Measurements from ENCODE around the gene GBX2.

Gene GBX2

GRCh38 chr2:236119003-236119402 is 49.2 kb downstream of the GBX2 start:
- no peak overlapping the region for H3K27ac ChIP-seq
- no peak for DNase-seq (ENCODE audit: low spot score)
- no peak overlapping the region for H3K4me3 ChIP-seq
- TF ChIP-seq, protein P1, sequence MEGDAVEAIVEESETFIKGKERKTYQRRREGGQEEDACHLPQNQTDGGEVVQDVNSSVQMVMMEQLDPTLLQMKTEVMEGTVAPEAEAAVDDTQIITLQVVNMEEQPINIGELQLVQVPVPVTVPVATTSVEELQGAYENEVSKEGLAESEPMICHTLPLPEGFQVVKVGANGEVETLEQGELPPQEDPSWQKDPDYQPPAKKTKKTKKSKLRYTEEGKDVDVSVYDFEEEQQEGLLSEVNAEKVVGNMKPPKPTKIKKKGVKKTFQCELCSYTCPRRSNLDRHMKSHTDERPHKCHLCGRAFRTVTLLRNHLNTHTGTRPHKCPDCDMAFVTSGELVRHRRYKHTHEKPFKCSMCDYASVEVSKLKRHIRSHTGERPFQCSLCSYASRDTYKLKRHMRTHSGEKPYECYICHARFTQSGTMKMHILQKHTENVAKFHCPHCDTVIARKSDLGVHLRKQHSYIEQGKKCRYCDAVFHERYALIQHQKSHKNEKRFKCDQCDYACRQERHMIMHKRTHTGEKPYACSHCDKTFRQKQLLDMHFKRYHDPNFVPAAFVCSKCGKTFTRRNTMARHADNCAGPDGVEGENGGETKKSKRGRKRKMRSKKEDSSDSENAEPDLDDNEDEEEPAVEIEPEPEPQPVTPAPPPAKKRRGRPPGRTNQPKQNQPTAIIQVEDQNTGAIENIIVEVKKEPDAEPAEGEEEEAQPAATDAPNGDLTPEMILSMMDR (IDR thresholded peaks at IDR 0.05), result no peak

DNA sequence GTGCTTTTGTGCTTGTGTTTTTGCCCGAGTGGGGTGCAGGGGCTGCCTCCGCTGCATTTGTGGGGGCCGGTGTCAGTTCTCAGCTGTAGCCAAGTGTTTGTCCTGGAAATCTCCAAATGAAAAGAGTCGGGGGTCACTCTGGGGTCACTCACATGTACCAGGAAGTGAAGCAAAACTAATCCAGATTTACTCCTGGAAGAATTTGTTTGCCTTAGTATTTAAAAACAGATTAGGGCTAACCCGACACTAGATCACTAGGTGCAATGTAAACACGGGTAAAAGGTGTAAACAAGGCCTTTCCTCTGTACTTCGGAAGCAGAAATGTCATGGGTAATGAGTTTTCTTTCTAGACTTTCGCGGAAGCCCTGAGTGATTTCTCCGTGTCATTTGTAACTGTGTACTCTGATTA is 50.3 kb downstream of the GBX2 start:
- Histone ChIP-seq H3K4me3 (no peak overlapping the region), H3K27ac (no peak overlapping the region)
- DNase-seq (ENCODE audit: low spot score), result no peak
- TF ChIP-seq, protein P1 (IDR thresholded peaks at IDR 0.05), result no peak

- Histone ChIP-seq H3K27ac (no peak overlapping the region), H3K4me3 (no peak overlapping the region)
- no peak for DNase-seq (ENCODE audit: low spot score)
- TF ChIP-seq, protein P1 (IDR thresholded peaks at IDR 0.05), result no peak
These were observed 50.8 kb downstream of the GBX2 start for GRCh38 chr2:236117401-236117800.
